Measurements from ENCODE around the gene CAB39L. TPM values are rescaled to one million over a fixed set of nuclear protein-coding genes. Genes with fewer than 3 reads are reported as not detected.
"Not testable (repeated sequence)": the region's sequence is repeated elsewhere in the genome, so short reads cannot be mapped to it uniquely, and the experiment has no call there.

CAB39L gene
- total and polyA plus RNA-seq, 2 donors, result 7.6 to 7.9 TPM

DNA sequence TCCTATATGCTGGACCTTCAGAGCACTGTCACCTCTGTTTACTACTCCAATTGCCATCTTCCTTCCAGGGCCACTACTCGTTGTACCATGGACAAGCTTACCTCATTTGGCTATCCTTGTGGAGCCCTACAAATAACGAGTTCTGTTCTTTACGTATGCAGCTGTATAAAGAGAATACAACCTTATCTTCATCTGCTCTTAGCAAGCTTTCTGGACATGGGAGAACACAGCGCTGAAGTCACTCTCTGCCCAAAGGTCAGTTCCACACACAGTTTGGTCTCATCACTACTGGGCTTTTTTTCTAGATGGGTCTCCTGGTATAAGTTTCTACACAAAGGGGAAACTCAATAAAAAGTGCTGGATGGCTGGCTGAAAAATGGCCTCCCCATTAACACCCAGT is 107.2 kb downstream of the CAB39L start:
- WGBS, result 95% methylated on average over 4 of the region's 4 CpGs
- Histone ChIP-seq H3K27ac (ENCODE audit: low read depth in 1 of 2, low read length in 1 of 2) (no peak overlapping the region), H3K27me3 (ENCODE audit: control insufficient read depth in 2 of 2, insufficient read depth in 1 of 2, low read length in 1 of 2) (no peaks in the 10 kb centered on the region), H3K36me3 (ENCODE audit: control insufficient read depth in 2 of 2, insufficient read depth in 2 of 2, low read length in 1 of 2) (no peaks in the 10 kb centered on the region), H3K4me3 (ENCODE audit: low read length in 2 of 2) (no peak overlapping the region), H3K9me3 (ENCODE audit: control insufficient read depth in 2 of 2, insufficient read depth in 1 of 2, low read length in 1 of 2) (no peaks in the 10 kb centered on the region), H3K4me1 (ENCODE audit: control insufficient read depth in 2 of 2, insufficient read depth in 2 of 2, low read length in 2 of 2) (no peaks in the 10 kb centered on the region)
- no peak for DNase-seq (ENCODE audit: low read depth in 6 of 9, low spot score in 9 of 9)

DNA sequence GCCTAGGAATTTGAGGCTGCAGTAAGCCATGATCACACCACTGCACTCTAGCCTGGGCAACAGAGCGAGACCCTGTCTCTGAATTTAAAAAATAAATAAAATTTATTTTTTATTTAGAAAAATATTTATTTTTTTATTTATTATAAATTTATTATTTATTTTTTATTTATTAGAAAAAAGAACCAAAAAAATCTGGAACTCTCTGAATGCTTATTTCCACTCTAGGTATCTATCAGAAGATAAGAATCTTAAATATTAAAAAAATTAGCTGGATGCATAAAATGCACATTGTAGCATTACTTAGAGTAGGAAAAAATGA is 113.4 kb downstream of the CAB39L start:
- 99% methylated on average over 1 of the region's 1 CpG for WGBS
- H3K9me3 ChIP-seq (ENCODE audit: control insufficient read depth in 2 of 2, insufficient read depth in 1 of 2, low read length in 1 of 2), result no peaks in the 10 kb centered on the region

DNA sequence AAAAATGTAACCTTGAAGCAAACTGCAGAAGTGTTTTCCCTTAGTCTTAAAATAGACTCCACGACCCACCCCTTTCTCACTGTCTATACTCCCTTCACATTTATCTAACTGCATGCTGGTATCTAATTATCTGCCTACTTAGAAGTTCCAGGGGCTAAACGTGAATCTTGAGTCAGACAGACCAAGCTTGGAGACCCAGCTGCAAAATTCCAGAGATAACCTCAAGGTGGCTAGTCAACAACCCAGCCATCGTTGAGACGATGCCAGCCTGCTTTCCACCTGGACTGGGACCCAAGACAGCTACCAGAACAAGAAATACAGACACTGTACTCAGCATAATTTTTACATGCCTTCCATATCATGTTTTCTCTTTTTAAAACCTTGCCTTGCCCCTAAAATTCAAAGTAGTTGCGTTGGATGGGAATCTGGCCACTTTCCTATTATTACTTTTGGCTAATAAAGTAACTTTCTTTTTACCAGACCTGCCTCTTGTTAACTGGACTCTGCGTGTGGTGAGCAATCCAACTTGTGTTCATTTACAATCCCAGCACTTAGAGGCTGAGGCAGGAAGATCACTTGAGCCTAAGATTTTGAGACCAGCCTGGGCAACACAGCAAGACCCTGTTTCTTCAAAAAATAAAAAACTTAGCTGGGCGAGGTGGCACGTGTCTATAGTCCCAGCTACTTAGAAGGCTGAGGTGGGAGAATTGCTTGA is 113.9 kb downstream of the CAB39L start:
- Histone ChIP-seq H3K27me3 (ENCODE audit: control insufficient read depth in 2 of 2, insufficient read depth in 1 of 2, low read length in 1 of 2) (no peaks in the 10 kb centered on the region), H3K9me3 (ENCODE audit: control insufficient read depth in 2 of 2, insufficient read depth in 1 of 2, low read length in 1 of 2) (no peaks in the 10 kb centered on the region), H3K36me3 (ENCODE audit: control insufficient read depth in 2 of 2, insufficient read depth in 2 of 2, low read length in 1 of 2) (no peaks in the 10 kb centered on the region), H3K27ac (ENCODE audit: low read depth in 1 of 2, low read length in 1 of 2) (no peak overlapping the region), H3K4me3 (ENCODE audit: low read length in 2 of 2) (no peak overlapping the region), H3K4me1 (ENCODE audit: control insufficient read depth in 2 of 2, insufficient read depth in 2 of 2, low read length in 2 of 2) (no peaks in the 10 kb centered on the region)
- 90% methylated on average over 8 of the region's 8 CpGs for WGBS
- no peak for DNase-seq (ENCODE audit: low read depth in 6 of 9, low spot score in 9 of 9)

More for the DNA sequence above, 113.4 kb downstream of the CAB39L start:
- no peak for DNase-seq (ENCODE audit: low read depth in 6 of 9, low spot score in 9 of 9)
- Histone ChIP-seq H3K27me3 (ENCODE audit: control insufficient read depth in 2 of 2, insufficient read depth in 1 of 2, low read length in 1 of 2) (no peaks in the 10 kb centered on the region), H3K4me1 (ENCODE audit: control insufficient read depth in 2 of 2, insufficient read depth in 2 of 2, low read length in 2 of 2) (no peaks in the 10 kb centered on the region), H3K36me3 (ENCODE audit: control insufficient read depth in 2 of 2, insufficient read depth in 2 of 2, low read length in 1 of 2) (no peaks in the 10 kb centered on the region), H3K4me3 (ENCODE audit: low read length in 2 of 2) (no peak overlapping the region), H3K27ac (ENCODE audit: low read depth in 1 of 2, low read length in 1 of 2) (no peak overlapping the region)

DNA sequence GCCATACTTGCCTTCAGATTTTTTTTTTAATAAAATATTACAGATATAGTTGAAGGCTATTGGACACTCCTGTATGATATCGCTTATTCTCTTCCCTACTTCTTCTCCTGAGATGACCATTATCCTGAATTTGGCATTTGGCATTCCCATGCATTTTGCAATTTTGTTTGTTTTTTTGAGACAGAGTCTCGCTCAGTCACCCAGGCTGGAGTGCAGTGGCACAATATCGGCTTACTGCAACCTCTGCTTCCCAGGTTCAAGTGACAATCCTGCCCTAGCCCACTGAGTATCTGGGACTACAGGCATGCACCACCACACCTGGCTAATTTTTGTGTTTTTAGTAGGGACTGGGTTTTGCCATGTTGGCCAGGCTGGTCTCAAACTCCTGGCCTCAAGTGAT is 116.7 kb downstream of the CAB39L start:
- not testable (repeated sequence) for H3K9me3 ChIP-seq (ENCODE audit: control insufficient read depth in 2 of 2, insufficient read depth in 1 of 2, low read length in 1 of 2); H3K27me3 ChIP-seq (ENCODE audit: control insufficient read depth in 2 of 2, insufficient read depth in 1 of 2, low read length in 1 of 2); H3K4me3 ChIP-seq (ENCODE audit: low read length in 2 of 2); DNase-seq (ENCODE audit: low read depth in 6 of 9, low spot score in 9 of 9); H3K27ac ChIP-seq (ENCODE audit: low read depth in 1 of 2, low read length in 1 of 2); H3K36me3 ChIP-seq (ENCODE audit: control insufficient read depth in 2 of 2, insufficient read depth in 2 of 2, low read length in 1 of 2); H3K4me1 ChIP-seq (ENCODE audit: control insufficient read depth in 2 of 2, insufficient read depth in 2 of 2, low read length in 2 of 2)
- 100% methylated on average over 3 of the region's 3 CpGs for WGBS

DNA sequence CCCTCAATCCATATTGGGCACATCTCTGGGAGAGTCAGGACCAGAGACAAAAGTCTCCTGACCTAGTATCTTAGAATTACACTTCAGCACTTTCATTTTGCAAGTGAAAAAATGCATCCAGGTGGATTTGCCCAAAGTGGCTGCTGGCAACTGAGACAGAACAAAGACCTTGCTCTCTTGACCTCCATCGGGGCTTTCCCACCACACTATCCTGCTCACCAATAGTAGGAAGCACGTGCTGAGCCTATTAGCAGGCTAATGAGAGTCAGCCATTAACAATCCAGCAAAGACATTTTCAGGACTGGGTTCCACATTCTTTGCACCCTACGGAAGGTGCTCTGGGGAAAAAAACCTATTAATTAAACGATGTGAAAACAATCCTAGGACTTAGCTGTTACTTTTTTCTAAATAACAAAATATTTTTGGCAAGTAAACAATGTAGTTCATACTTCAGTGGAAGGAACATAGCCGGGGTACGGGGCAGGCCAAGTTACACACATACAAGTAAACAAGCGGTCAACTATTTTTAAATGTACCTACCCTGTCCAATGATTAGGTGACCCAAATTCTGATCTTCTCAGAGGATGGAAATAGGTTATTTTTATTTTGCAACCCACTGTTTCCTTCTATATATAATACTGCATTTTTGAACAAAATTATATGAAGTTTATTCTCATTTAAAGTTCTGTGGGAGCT is 117.5 kb downstream of the CAB39L start:
- H3K27ac ChIP-seq (ENCODE audit: low read depth in 1 of 2, low read length in 1 of 2), result no peak overlapping the region

DNA sequence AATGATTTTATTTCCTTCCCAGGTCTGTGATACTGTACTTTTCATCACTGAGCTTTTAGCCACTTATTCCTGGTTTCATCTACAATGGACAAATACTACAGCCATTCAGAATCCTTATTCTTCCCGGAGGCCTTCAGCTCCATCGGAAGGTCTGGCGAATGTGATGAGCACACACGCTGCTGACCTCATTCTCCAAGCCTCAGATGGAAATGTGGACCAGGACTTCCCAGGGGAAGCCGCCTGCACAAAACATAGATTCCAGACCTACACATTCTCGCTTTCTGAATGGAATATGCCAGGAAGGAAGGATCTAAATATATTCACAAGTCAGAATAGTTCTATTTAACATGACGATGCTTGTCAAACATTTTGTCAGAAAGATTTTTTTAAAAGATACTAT is 120.5 kb downstream of the CAB39L start:
- no peak for DNase-seq (ENCODE audit: low read depth in 6 of 9, low spot score in 9 of 9)
- H3K36me3 ChIP-seq (ENCODE audit: control insufficient read depth in 2 of 2, insufficient read depth in 2 of 2, low read length in 1 of 2), result no peaks in the 10 kb centered on the region
- no peak overlapping the region for H3K27ac ChIP-seq (ENCODE audit: low read depth in 1 of 2, low read length in 1 of 2)
- no peaks in the 10 kb centered on the region for H3K9me3 ChIP-seq (ENCODE audit: control insufficient read depth in 2 of 2, insufficient read depth in 1 of 2, low read length in 1 of 2)
- H3K4me3 ChIP-seq (ENCODE audit: low read length in 2 of 2), result no peak overlapping the region
- H3K4me1 ChIP-seq (ENCODE audit: control insufficient read depth in 2 of 2, insufficient read depth in 2 of 2, low read length in 2 of 2), result no peaks in the 10 kb centered on the region
- no peaks in the 10 kb centered on the region for H3K27me3 ChIP-seq (ENCODE audit: control insufficient read depth in 2 of 2, insufficient read depth in 1 of 2, low read length in 1 of 2)
- 96% methylated on average over 7 of the region's 7 CpGs for whole genome bisulfite sequencing

More for the DNA sequence above, 117.5 kb downstream of the CAB39L start:
- DNase-seq (ENCODE audit: low read depth in 6 of 9, low spot score in 9 of 9), result no peak
- Histone ChIP-seq H3K27me3 (ENCODE audit: control insufficient read depth in 2 of 2, insufficient read depth in 1 of 2, low read length in 1 of 2) (no peaks in the 10 kb centered on the region), H3K9me3 (ENCODE audit: control insufficient read depth in 2 of 2, insufficient read depth in 1 of 2, low read length in 1 of 2) (no peaks in the 10 kb centered on the region), H3K4me3 (ENCODE audit: low read length in 2 of 2) (no peak overlapping the region), H3K36me3 (ENCODE audit: control insufficient read depth in 2 of 2, insufficient read depth in 2 of 2, low read length in 1 of 2) (no peaks in the 10 kb centered on the region), H3K4me1 (ENCODE audit: control insufficient read depth in 2 of 2, insufficient read depth in 2 of 2, low read length in 2 of 2) (no peaks in the 10 kb centered on the region)
- 89% methylated on average over 7 of the region's 7 CpGs for WGBS

DNA sequence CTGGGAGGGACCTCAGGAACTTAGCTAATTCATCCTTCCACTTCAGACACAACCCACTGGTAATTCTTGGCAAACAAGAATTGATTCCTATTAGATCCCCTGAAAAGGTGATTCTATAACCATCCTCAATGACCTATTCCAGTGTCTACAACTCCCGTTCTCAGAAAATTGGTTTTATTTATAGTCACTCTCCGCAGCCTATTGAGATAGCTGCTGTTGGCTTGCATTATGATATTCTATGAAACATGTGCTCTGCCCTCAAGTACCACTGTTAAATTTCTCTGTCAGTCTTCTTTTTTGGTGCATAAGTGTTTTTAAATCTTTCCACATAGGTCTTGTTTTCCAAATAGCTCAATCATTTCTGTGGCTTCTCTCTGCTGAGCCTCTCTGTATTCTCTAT is 121.2 kb downstream of the CAB39L start:
- Histone ChIP-seq H3K36me3 (ENCODE audit: control insufficient read depth in 2 of 2, insufficient read depth in 2 of 2, low read length in 1 of 2) (no peaks in the 10 kb centered on the region), H3K4me3 (ENCODE audit: low read length in 2 of 2) (no peak overlapping the region), H3K9me3 (ENCODE audit: control insufficient read depth in 2 of 2, insufficient read depth in 1 of 2, low read length in 1 of 2) (no peaks in the 10 kb centered on the region), H3K27me3 (ENCODE audit: control insufficient read depth in 2 of 2, insufficient read depth in 1 of 2, low read length in 1 of 2) (no peaks in the 10 kb centered on the region), H3K4me1 (ENCODE audit: control insufficient read depth in 2 of 2, insufficient read depth in 2 of 2, low read length in 2 of 2) (no peaks in the 10 kb centered on the region), H3K27ac (ENCODE audit: low read depth in 1 of 2, low read length in 1 of 2) (no peak overlapping the region)
- no peak for DNase-seq (ENCODE audit: low read depth in 6 of 9, low spot score in 9 of 9)
- 100% methylated on average over 2 of the region's 2 CpGs for WGBS

DNA sequence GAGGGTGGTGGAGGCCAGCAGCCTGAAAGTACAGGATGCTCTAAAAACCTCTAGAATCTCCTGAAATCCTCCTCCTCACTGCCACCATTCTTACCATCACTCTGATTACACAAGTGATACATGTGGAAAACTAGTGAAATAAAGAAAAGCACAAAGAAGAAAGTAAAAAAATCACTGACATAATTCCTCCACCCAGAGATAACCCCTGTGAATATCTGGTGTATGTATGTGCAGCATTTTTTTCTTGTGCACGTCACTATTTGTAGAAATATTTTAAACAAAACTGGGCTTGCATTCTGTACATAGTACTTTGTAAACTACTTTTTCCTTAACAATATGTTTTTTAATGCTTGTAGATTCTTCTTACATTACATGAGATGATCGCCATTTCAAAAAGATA is 122.9 kb downstream of the CAB39L start:
- H3K27ac ChIP-seq (ENCODE audit: low read depth in 1 of 2, low read length in 1 of 2), result no peak overlapping the region
- no peak for DNase-seq (ENCODE audit: low read depth in 6 of 9, low spot score in 9 of 9)
- no peaks in the 10 kb centered on the region for H3K4me1 ChIP-seq (ENCODE audit: control insufficient read depth in 2 of 2, insufficient read depth in 2 of 2, low read length in 2 of 2)
- 96% methylated on average over 2 of the region's 2 CpGs for WGBS
- H3K4me3 ChIP-seq (ENCODE audit: low read length in 2 of 2), result no peak overlapping the region
- H3K36me3 ChIP-seq (ENCODE audit: control insufficient read depth in 2 of 2, insufficient read depth in 2 of 2, low read length in 1 of 2), result no peaks in the 10 kb centered on the region
- H3K27me3 ChIP-seq (ENCODE audit: control insufficient read depth in 2 of 2, insufficient read depth in 1 of 2, low read length in 1 of 2), result no peaks in the 10 kb centered on the region
- no peaks in the 10 kb centered on the region for H3K9me3 ChIP-seq (ENCODE audit: control insufficient read depth in 2 of 2, insufficient read depth in 1 of 2, low read length in 1 of 2)

DNA sequence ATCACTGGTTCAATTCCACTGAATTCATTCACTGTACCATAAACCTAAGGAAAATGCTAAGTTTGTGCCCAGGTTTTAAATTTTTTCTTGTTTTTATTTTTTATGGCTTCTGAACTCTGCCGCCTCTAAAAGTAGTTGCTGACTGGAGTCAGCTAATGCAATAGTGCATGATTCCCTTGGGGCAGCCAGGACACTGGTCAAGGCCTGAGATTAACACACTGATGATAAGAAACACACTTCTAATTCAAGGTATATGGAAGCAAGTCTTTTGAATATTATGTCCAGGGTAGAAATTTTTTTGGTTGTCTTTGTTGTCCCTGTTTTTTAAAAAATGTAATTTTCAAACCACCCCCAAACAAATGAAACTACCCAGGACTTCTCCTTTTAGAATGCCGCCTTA is 123.9 kb downstream of the CAB39L start:
- H3K27ac ChIP-seq (ENCODE audit: low read depth in 1 of 2, low read length in 1 of 2), result no peak overlapping the region

More for the DNA sequence above, 123.9 kb downstream of the CAB39L start:
- Histone ChIP-seq H3K36me3 (ENCODE audit: control insufficient read depth in 2 of 2, insufficient read depth in 2 of 2, low read length in 1 of 2) (no peaks in the 10 kb centered on the region), H3K4me1 (ENCODE audit: control insufficient read depth in 2 of 2, insufficient read depth in 2 of 2, low read length in 2 of 2) (no peaks in the 10 kb centered on the region), H3K4me3 (ENCODE audit: low read length in 2 of 2) (no peak overlapping the region), H3K27me3 (ENCODE audit: control insufficient read depth in 2 of 2, insufficient read depth in 1 of 2, low read length in 1 of 2) (no peaks in the 10 kb centered on the region), H3K9me3 (ENCODE audit: control insufficient read depth in 2 of 2, insufficient read depth in 1 of 2, low read length in 1 of 2) (no peaks in the 10 kb centered on the region)
- DNase-seq (ENCODE audit: low read depth in 6 of 9, low spot score in 9 of 9), result no peak
- WGBS, result 96% methylated on average over 2 of the region's 2 CpGs
